NCI-H1417 (cell line): ENCODE measurements around the gene CHRNA5.

Experiments used
- DNase-seq, 3 experiments: peaks; one replicate each; lab custom pipeline; 2025; lab: John Stamatoyannopoulos, UW

The CHRNA5 gene

GRCh38 chr15:78620527-78621421 is 55.5 kb downstream of the CHRNA5 start, which contains the start of gene CHRNA3:
Gene CHRNA3, minus strand, starts transcription at chr15:78620996. Its CDS starts 202 bp downstream, at chr15:78620794.
- peak in 2 of 3 experiments; percentile 66 to 71 for DNase-seq

- no peak for DNase-seq
These were observed 56.6 kb downstream of the CHRNA5 start for GRCh38 chr15:78621810-78622402.

GRCh38 chr15:78623786-78624497 is 58.6 kb downstream of the CHRNA5 start:
- no peak for DNase-seq

- DNase-seq, result no peak
These were observed 59.6 kb downstream of the CHRNA5 start for GRCh38 chr15:78624651-78625590.

- DNase-seq, result peak; percentile 10 to 96 (median 90)
These were observed 60.4 kb downstream of the CHRNA5 start for GRCh38 chr15:78625606-78626280.

GRCh38 chr15:78626381-78626995 is 61.2 kb downstream of the CHRNA5 start:
- DNase-seq, result peak in 2 of 3 experiments; percentile 71 to 91

GRCh38 chr15:78627348-78627747 is 62.0 kb downstream of the CHRNA5 start:
- no peak for DNase-seq

GRCh38 chr15:78628227-78628626 is 62.9 kb downstream of the CHRNA5 start:
- no peak for DNase-seq

GRCh38 chr15:78629031-78629715 is 63.9 kb downstream of the CHRNA5 start:
- DNase-seq, result no peak

GRCh38 chr15:78629716-78630065 is 64.4 kb downstream of the CHRNA5 start:
- DNase-seq, result no peak

- no peak for DNase-seq
These were observed 65.7 kb downstream of the CHRNA5 start for GRCh38 chr15:78630886-78631633.

GRCh38 chr15:78633348-78633747 is 68.0 kb downstream of the CHRNA5 start:
- DNase-seq, result no peak

- DNase-seq, result no peak
These were observed 69.2 kb downstream of the CHRNA5 start for GRCh38 chr15:78634210-78635145.

GRCh38 chr15:78635346-78635745 is 70.0 kb downstream of the CHRNA5 start:
- DNase-seq, result no peak

- DNase-seq, result no peak
These were observed 71.1 kb downstream of the CHRNA5 start for GRCh38 chr15:78636378-78636859.

- peak in 2 of 3 experiments; percentile 52 to 81 for DNase-seq
These were observed 72.6 kb downstream of the CHRNA5 start for GRCh38 chr15:78637776-78638435.

GRCh38 chr15:78638658-78639314 is 73.5 kb downstream of the CHRNA5 start:
- DNase-seq, result peak; percentile 38 to 88 (median 68)
